Neural progenitor cell (in vitro differentiated cells): ENCODE data around the gene LSP1. TPM values are rescaled to one million over a fixed set of nuclear protein-coding genes. Genes with fewer than 3 reads are reported as not detected.

Experiments used
- DNase-seq: peaks from one replicate; pipeline ENCODE4 v3.0.0-alpha.2; 2016; ENCODE audit warnings: low spot score
- H2AFZ ChIP-seq: fragments of 200-600 bp; sonication (generic); replicated peaks from 2 replicates; pipeline ENCODE4 v1.6.1; 2016; ENCODE audit warnings: antibody characterized with exemption
- H3F3A ChIP-seq: fragments of 200-600 bp; sonication (generic); 2 replicates; pipeline ENCODE4 v1.6.1; 2016; ENCODE audit warnings: antibody characterized with exemption, low read depth
- H3K27ac ChIP-seq: fragments of 200-600 bp; sonication (generic); 2 replicates; pipeline ENCODE4 v1.5.1; 2016; ENCODE audit warnings: mild to moderate bottlenecking
- H3K27me3 ChIP-seq: fragments of 200-600 bp; sonication (generic); 2 replicates; pipeline ENCODE4 v1.6.1; 2016; ENCODE audit warnings: mild to moderate bottlenecking, moderate library complexity
- H3K36me3 ChIP-seq: fragments of 200-600 bp; sonication (generic); 2 replicates; pipeline ENCODE4 v1.5.1; 2016
- H3K4me1 ChIP-seq: fragments of 200-600 bp; sonication (generic); 2 replicates; pipeline ENCODE4 v1.6.1; 2016; ENCODE audit warnings: mixed run types
- H3K4me2 ChIP-seq: fragments of 200-600 bp; sonication (generic); 2 replicates; pipeline ENCODE4 v1.6.1; 2016
- H3K4me3 ChIP-seq: fragments of 200-600 bp; sonication (generic); 2 replicates; pipeline ENCODE4 v1.5.1; 2016
- H3K79me2 ChIP-seq: fragments of 200-600 bp; sonication (generic); 2 replicates; pipeline ENCODE4 v1.6.1; 2016; ENCODE audit warnings: low read depth
- H3K9ac ChIP-seq: fragments of 200-600 bp; sonication (generic); 2 replicates; pipeline ENCODE4 v1.6.1; 2016
- H3K9me3 ChIP-seq: fragments of 200-600 bp; sonication (generic); 2 replicates; pipeline ENCODE4 v1.5.1; 2016; ENCODE audit warnings: low read depth
- H4K20me1 ChIP-seq: fragments of 200-600 bp; sonication (generic); 2 replicates; pipeline ENCODE4 v1.6.1; 2016; ENCODE audit warnings: low read depth
- H3K27ac Mint-ChIP-seq: 3 replicates; pipeline ENCODE4 v1.8.0; 2021; ENCODE audit warnings: mixed read lengths
- H3K27me3 Mint-ChIP-seq: 2 replicates; pipeline ENCODE4 v1.8.0; 2022; ENCODE audit warnings: low read depth, mild to moderate bottlenecking, inconsistent platforms, moderate library complexity, mixed read lengths; ENCODE audit not compliant: insufficient read depth
- H3K36me3 Mint-ChIP-seq: 3 replicates; pipeline ENCODE4 v1.8.0; 2021; ENCODE audit warnings: mixed read lengths
- H3K4me1 Mint-ChIP-seq: 3 replicates; pipeline ENCODE4 v1.8.0; 2021; ENCODE audit warnings: mixed read lengths
- H3K4me3 Mint-ChIP-seq: 3 replicates; pipeline ENCODE4 v1.8.0; 2021; ENCODE audit warnings: mild to moderate bottlenecking, moderate library complexity, mixed read lengths
- H3K9me3 Mint-ChIP-seq: 3 replicates; pipeline ENCODE4 v1.8.0; 2020; ENCODE audit warnings: mixed read lengths
- CTCF ChIP-seq: fragments of 200-600 bp; sonication (generic); IDR thresholded peaks from 2 replicates; pipeline ENCODE4 v1.5.1; 2017; ENCODE audit warnings: antibody characterized with exemption, mild to moderate bottlenecking
- EZH2 ChIP-seq: fragments of 200-600 bp; sonication (generic); IDR thresholded peaks from 2 replicates; pipeline ENCODE4 v1.6.1; 2017; ENCODE audit warnings: antibody characterized with exemption, mild to moderate bottlenecking, moderate library complexity
- EZH2phosphoT487 ChIP-seq: fragments of 200-600 bp; sonication (generic); IDR thresholded peaks from 2 replicates; pipeline ENCODE4 v1.6.1; 2017; ENCODE audit warnings: antibody characterized with exemption
- total RNA-seq: library from RNA; depleted of rRNA; stranded (reverse); fragments of >200 nt; gene quantifications from 2 replicates; pipeline ENCODE4 v1.2.3, GENCODE V29; 2015; ENCODE audit warnings: low replicate concordance

The LSP1 gene
- total RNA-seq, 1 donor from 2014 or later: not detected

GRCh38 chr11:1891831-1892115 is 38.9 kb downstream of the LSP1 start, which contains the start of gene PRR33:
PRR33 (minus strand) TSS chr11:1891895; CDS start chr11:1890584, 1,311 bp downstream.
- Mint-ChIP-seq H3K27me3 (peaks cover 9% of the 10 kb centered on the region), H3K4me1 (no peaks in the 10 kb centered on the region), H3K9me3 (no peaks in the 10 kb centered on the region), H3K4me3 (no peak within 1 kb of the TSS), H3K27ac (no peak within 1 kb of the TSS), H3K36me3 (no peaks in the 10 kb centered on the region)
- Histone ChIP-seq H3K27me3 (no peaks in the 10 kb centered on the region), H3K36me3 (no peaks in the 10 kb centered on the region), H3F3A (no peaks in the 10 kb centered on the region), H3K79me2 (no peaks in the 10 kb centered on the region), H2AFZ (no peak within 1 kb of the TSS), H3K4me2 (no peak within 1 kb of the TSS), H4K20me1 (no peaks in the 10 kb centered on the region), H3K4me1 (no peaks in the 10 kb centered on the region), H3K4me3 (no peak within 1 kb of the TSS), H3K9me3 (no peaks in the 10 kb centered on the region), H3K27ac (no peak within 1 kb of the TSS), H3K9ac (no peak within 1 kb of the TSS)
- TF ChIP-seq EZH2: no peak
- no peak for TF ChIP-seq EZH2phosphoT487
- no peak for DNase-seq

DNA sequence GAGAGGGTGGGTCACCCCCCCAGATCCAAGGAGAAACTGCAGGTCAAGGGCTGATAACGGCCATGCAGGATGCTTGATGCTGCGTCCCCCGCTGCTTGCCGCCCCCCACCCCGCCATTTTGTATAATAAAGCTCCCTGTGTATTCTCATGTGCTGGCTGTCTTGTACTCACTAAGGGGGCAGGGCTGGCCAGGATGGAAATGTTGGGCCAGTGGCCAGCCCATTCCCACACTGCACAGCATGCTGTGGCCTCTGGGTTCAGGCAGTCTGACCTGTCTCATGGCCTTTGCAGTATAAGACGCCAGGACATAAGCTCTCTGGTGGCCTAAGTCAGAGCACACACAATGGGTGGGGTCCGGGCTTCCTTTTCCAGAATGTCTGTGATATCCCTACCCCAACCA is 39.2 kb downstream of the LSP1 start:
- H3K4me1 Mint-ChIP-seq: no peaks in the 10 kb centered on the region
- Histone ChIP-seq H2AFZ (no peak overlapping the region), H3K4me2 (no peak overlapping the region), H3K27me3 (no peaks in the 10 kb centered on the region), H3K9ac (no peak overlapping the region), H3K4me1 (no peaks in the 10 kb centered on the region), H3K4me3 (no peak overlapping the region), H3K36me3 (no peaks in the 10 kb centered on the region), H3K79me2 (no peaks in the 10 kb centered on the region), H3K27ac (no peak overlapping the region), H3K9me3 (no peaks in the 10 kb centered on the region), H3F3A (no peaks in the 10 kb centered on the region), H4K20me1 (no peaks in the 10 kb centered on the region)
- no peaks in the 10 kb centered on the region for H3K9me3 Mint-ChIP-seq
- H3K27me3 Mint-ChIP-seq: peaks cover 9% of the 10 kb centered on the region
- no peak for DNase-seq
- no peaks in the 10 kb centered on the region for H3K36me3 Mint-ChIP-seq
- TF ChIP-seq CTCF (no peak), EZH2phosphoT487 (no peak), EZH2 (no peak)
- H3K27ac Mint-ChIP-seq: no peak overlapping the region
- H3K4me3 Mint-ChIP-seq: no peak overlapping the region

DNA sequence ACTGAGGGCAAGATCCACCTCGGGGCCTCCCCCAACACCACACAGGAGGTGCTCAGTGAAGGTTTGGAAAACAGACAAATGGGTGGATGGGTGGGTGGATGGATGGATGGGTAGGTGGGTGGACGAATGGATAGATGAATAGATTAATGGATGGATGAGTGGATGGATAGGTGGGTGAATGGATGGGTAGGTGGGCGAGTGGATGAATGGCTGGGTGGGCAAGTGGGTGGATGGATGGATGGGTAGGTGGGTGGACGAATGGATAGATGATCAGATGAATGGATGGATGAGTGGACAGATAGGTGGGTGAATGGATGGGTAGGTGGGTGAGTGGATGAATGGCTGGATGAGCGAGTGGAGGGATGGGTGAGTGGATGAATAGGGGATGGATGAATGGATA is 39.7 kb downstream of the LSP1 start:
- no peak overlapping the region for H3K27ac ChIP-seq
- no peaks in the 10 kb centered on the region for H3K9me3 Mint-ChIP-seq
- no peaks in the 10 kb centered on the region for H3F3A ChIP-seq
- TF ChIP-seq EZH2: no peak
- TF ChIP-seq CTCF: no peak
- TF ChIP-seq EZH2phosphoT487: no peak
- H3K4me3 ChIP-seq: no peak overlapping the region
- H3K79me2 ChIP-seq: no peaks in the 10 kb centered on the region
- H3K27me3 ChIP-seq: no peaks in the 10 kb centered on the region
- H3K9ac ChIP-seq: no peak overlapping the region
- no peaks in the 10 kb centered on the region for H4K20me1 ChIP-seq
- H3K27me3 Mint-ChIP-seq: peaks cover 9% of the 10 kb centered on the region
- no peak overlapping the region for H3K4me3 Mint-ChIP-seq
- H3K9me3 ChIP-seq: no peaks in the 10 kb centered on the region
- H3K4me1 ChIP-seq: no peaks in the 10 kb centered on the region
- no peak overlapping the region for H2AFZ ChIP-seq
- H3K36me3 Mint-ChIP-seq: no peaks in the 10 kb centered on the region
- H3K4me2 ChIP-seq: no peak overlapping the region
- no peaks in the 10 kb centered on the region for H3K4me1 Mint-ChIP-seq
- no peaks in the 10 kb centered on the region for H3K36me3 ChIP-seq
- no peak overlapping the region for H3K27ac Mint-ChIP-seq
- DNase-seq: no peak

DNA sequence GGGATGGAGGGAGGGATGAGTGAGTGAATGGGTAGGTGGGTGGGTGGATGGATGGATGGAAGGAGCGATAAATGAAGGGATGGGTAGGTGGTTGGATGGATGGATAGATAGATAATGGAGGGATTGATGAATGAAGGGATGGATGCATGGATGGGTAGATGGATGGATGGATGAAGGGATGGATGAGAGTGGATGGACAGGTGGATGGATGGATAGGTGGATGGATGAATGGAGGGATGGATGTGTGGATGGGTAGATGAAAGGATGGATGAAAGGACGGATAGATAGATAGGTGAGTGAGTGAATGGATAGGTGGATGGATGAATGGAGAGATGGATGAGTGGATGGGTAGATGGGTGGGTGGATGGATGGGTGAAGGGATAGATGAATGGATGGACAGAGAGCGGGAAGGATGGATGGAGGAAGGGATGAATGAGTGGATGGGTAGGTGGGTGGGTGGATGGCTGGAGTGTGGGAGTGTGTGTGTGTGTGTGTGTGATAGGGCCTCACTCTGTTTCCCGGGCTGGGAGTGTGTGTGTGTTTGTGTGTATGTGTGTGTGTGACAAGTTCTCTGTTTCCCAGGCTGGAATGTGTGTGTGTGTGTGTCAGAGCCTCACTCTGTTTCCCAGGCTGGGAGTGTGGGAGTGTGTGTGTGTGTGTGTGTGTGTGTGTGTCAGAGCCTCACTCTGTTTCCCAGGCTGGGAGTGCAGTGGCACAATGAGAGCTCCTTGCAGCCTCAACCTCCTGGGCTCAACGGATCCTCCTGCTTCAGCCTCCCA is 40.9 kb downstream of the LSP1 start:
- no peak for TF ChIP-seq EZH2phosphoT487
- Mint-ChIP-seq H3K27ac (peak overlapping the region; percentile 79), H3K27me3 (peaks cover 7% of the 10 kb centered on the region), H3K9me3 (no peaks in the 10 kb centered on the region), H3K36me3 (no peaks in the 10 kb centered on the region), H3K4me3 (no peak overlapping the region), H3K4me1 (no peaks in the 10 kb centered on the region)
- Histone ChIP-seq H3K4me2 (no peak overlapping the region), H3K9me3 (no peaks in the 10 kb centered on the region), H3K9ac (no peak overlapping the region), H2AFZ (no peak overlapping the region), H4K20me1 (no peaks in the 10 kb centered on the region), H3K4me1 (no peaks in the 10 kb centered on the region), H3K27me3 (no peaks in the 10 kb centered on the region), H3K36me3 (no peaks in the 10 kb centered on the region), H3K79me2 (no peaks in the 10 kb centered on the region), H3K27ac (no peak overlapping the region), H3K4me3 (no peak overlapping the region), H3F3A (no peaks in the 10 kb centered on the region)
- DNase-seq: no peak
